Measurements from ENCODE around the gene FBL. TPM values are rescaled to one million over a fixed set of nuclear protein-coding genes. Genes with fewer than 3 reads are reported as not detected.
A peak's percentile ranks its signal among the peaks of the same experiment; 100 is the strongest.

Gene FBL
- total RNA-seq, 1 experiment from 2014 or later = 376 TPM

DNA sequence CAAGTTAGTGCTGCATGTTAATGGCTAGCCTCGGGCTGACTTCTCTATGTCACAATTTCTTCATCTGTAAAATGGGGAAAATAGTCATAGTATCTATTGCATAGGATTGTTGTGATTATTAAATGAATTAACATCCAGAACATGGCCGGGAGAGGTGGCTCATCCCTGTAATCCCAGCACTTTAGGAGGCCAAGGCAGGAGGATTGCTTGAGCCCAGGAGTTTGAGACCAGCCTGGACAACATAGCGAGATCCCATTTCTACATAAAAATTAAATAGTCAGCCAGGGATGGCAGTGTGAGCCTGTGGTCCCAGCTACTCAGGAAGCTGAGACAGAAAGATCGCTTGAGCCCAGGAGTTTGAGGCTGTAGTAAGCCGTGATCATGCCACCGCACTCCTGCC, 21.8 kb upstream of the FBL start:
- DNase-seq = no peak
- no peaks in the 10 kb centered on the region for H3K27me3 ChIP-seq (ENCODE audit: control insufficient read depth, insufficient read depth, low read length)

DNA sequence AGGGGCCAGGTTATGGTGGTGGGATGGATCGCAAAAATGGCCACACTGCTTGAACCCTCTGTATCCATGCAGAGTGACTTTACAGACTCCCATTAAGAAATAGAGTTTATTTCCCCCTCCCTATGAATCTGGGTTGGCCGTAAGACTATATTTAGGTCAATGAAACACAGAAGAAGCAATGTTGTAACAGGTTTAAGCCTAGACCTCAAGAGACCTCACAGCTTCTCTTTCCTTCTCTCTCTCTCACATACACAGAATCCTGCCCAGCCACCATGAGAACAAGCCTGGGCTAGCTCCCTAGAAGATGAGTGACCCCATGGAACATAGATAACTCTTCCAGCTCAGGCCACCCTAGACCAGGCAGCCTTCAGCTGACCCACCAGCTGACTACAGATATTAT, 21.0 kb upstream of the FBL start:
- DNase-seq = no peak
- no peaks in the 10 kb centered on the region for H3K36me3 ChIP-seq (replicated peaks; ENCODE audit: control insufficient read depth, insufficient read depth, low read length)
- no peaks in the 10 kb centered on the region for H3K27me3 ChIP-seq (ENCODE audit: control insufficient read depth, insufficient read depth, low read length)
- no peak overlapping the region for H3K4me3 ChIP-seq (ENCODE audit: insufficient read depth, low read depth, low read length)

More for the DNA sequence above, 21.8 kb upstream of the FBL start:
- no peak overlapping the region for H3K4me3 ChIP-seq (ENCODE audit: insufficient read depth, low read depth, low read length)
- H3K36me3 ChIP-seq (replicated peaks; ENCODE audit: control insufficient read depth, insufficient read depth, low read length) = no peaks in the 10 kb centered on the region

DNA sequence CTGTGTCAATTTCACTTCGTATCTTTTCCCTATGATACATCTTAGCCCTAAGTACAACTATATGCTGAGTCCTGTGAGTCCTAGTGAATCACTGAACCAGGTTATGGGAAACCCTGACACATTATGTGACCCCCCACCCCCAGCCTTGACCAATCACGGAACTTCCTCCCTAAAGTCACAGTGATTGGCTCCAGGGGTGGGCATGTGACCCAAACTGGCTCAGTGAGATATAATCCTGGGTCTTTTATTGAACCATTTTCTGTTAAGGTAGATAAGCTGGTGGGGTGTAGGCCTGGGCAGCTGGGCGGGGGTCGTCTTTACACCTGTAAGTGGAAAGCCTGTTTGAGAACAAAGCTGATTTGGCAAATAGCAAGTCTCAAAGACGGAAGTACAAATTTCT, 19.8 kb upstream of the FBL start:
- H3K27me3 ChIP-seq (ENCODE audit: control insufficient read depth, insufficient read depth, low read length) = no peaks in the 10 kb centered on the region
- H3K4me3 ChIP-seq (ENCODE audit: insufficient read depth, low read depth, low read length) = no peak overlapping the region
- no peaks in the 10 kb centered on the region for H3K36me3 ChIP-seq (replicated peaks; ENCODE audit: control insufficient read depth, insufficient read depth, low read length)
- DNase-seq = no peak

DNA sequence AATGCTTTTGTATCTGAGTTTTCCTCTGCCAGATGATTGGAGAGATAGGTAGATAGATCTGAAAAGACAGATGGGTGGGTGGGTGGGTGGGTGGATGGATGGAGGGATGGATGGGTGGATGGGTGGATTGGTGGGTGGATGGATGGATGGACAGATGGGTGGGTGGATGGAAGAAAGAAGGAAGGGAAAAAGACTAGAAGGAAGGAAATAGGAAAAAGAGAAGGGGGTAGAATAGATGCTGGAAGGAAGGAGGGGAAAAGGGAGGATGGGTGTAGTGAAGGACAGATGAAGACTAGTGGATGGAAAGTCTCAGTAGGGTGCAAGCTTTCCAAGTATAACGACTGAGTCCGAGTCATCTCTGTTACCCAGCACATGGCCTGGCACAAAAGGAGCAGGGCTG, 19.0 kb upstream of the FBL start:
- no peaks in the 10 kb centered on the region for H3K27me3 ChIP-seq (ENCODE audit: control insufficient read depth, insufficient read depth, low read length)
- no peak overlapping the region for H3K4me3 ChIP-seq (ENCODE audit: insufficient read depth, low read depth, low read length)
- no peaks in the 10 kb centered on the region for H3K36me3 ChIP-seq (replicated peaks; ENCODE audit: control insufficient read depth, insufficient read depth, low read length)
- no peak for DNase-seq

DNA sequence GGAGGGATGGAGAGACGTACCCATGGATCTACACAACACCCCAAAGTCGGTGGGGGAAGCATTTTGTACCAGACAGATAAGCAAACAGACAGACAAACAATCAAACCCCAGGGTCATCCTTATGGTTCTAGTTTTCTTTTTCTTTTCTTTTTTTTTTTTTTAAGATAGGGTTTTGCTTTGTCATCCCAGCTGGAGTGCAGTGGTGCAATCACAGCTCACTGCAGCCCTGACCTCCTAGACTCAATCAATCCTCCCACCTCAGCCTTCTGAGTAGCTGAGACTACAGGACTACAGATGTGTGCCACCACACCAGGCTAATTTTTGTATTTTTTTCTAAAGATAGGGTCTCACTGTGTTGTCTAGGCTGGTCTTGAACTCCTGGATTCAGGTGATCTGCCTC, 17.9 kb upstream of the FBL start:
- no peak overlapping the region for H3K4me3 ChIP-seq (ENCODE audit: insufficient read depth, low read depth, low read length)
- no peaks in the 10 kb centered on the region for H3K36me3 ChIP-seq (replicated peaks; ENCODE audit: control insufficient read depth, insufficient read depth, low read length)
- no peaks in the 10 kb centered on the region for H3K27me3 ChIP-seq (ENCODE audit: control insufficient read depth, insufficient read depth, low read length)
- DNase-seq = no peak

DNA sequence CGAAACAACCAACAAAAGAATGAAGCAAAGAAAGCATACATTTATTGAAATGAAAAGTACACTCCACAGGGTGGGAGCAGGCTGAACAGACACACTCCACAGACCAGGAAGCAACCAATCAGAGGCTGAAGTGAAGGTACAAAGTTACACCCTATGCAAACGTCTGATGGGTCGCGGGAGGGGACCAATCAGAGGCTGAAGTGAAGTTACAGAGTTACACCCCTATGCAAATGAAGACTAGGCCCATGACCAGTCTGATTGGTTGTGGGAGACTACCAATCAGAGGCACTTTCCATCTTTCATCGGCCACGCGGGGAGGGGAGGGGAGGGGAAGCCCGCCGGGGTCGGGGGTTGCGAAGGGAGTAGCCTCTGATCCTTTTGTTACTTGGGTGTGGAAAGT, 12.4 kb upstream of the FBL start:
- no peaks in the 10 kb centered on the region for H3K27me3 ChIP-seq (ENCODE audit: control insufficient read depth, insufficient read depth, low read length)
- H3K4me3 ChIP-seq (ENCODE audit: insufficient read depth, low read depth, low read length) = no peak overlapping the region
- peak; percentile 72 for DNase-seq
- no peaks in the 10 kb centered on the region for H3K36me3 ChIP-seq (replicated peaks; ENCODE audit: control insufficient read depth, insufficient read depth, low read length)

DNA sequence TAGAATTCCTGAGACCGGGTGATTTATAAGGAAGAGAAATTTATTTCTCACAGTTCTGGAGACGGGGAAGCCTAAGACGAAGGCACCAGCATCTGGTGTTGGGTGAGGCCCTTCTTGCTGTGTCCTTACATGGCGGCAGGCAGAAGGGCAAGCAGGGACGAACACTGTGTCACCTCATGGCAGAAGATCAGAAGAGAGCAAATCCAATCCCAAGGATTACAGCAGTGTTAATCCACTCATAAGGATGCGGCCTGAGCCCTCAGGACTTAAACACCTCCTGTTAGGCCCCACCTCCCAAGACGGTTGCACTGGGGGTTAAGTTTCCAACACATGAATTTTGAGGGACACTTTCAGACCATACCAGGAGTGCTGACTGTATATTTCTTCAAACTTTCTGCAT, 6.7 kb upstream of the FBL start:
- no peak overlapping the region for H3K4me3 ChIP-seq (ENCODE audit: insufficient read depth, low read depth, low read length)
- DNase-seq = no peak

DNA sequence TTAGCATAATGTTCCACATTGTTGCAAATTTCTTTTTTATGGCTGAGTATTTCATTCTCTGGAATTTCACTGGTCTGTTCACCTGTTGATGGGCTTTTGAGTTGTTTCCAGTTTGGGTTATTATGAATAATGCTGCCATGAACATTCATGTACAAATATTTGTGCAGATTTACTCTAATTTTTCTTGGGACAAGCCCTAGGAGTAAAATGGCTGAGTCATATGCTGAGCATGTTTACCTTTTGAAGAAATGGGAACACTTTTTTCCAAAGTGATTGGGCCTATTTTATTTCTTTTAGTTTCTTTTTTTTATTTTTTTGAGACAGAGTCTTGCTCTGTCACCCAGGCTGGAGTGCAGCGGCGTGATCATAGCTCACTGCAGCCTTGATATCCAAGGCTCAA, 4.7 kb upstream of the FBL start:
- no peaks in the 10 kb centered on the region for H3K27me3 ChIP-seq (ENCODE audit: control insufficient read depth, insufficient read depth, low read length)
- no peak for DNase-seq
- H3K4me3 ChIP-seq (ENCODE audit: insufficient read depth, low read depth, low read length) = no peak overlapping the region

More for the DNA sequence above, 6.7 kb upstream of the FBL start:
- Histone ChIP-seq H3K27me3 (ENCODE audit: control insufficient read depth, insufficient read depth, low read length) (no peaks in the 10 kb centered on the region), H3K36me3 (replicated peaks; ENCODE audit: control insufficient read depth, insufficient read depth, low read length) (no peaks in the 10 kb centered on the region)

DNA sequence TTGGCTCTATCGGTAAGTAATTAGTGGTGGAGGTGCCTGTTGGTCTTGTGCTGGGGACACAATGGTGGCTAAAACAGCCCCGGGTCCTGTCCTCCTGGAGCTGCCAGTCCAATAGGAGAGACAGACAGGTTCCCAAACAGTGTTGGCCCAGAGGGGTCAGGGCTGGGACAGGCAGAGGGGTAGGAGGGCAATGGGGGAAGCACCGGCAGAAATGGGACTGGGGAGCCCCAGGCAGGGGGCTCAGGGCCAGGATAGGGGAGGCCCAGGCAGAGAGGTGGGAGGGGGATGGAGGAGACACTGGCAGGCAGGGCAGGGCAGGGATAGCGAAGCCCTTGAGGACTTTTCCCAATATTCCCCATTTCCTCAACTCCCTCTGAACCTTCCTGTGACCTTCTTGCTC, 2.2 kb upstream of the FBL start:
- no peaks in the 10 kb centered on the region for H3K27me3 ChIP-seq (ENCODE audit: control insufficient read depth, insufficient read depth, low read length)
- no peaks in the 10 kb centered on the region for H3K36me3 ChIP-seq (replicated peaks; ENCODE audit: control insufficient read depth, insufficient read depth, low read length)
- DNase-seq = no peak
- H3K4me3 ChIP-seq (ENCODE audit: insufficient read depth, low read depth, low read length) = no peak overlapping the region

More for the DNA sequence above, 4.7 kb upstream of the FBL start:
- no peaks in the 10 kb centered on the region for H3K36me3 ChIP-seq (replicated peaks; ENCODE audit: control insufficient read depth, insufficient read depth, low read length)

DNA sequence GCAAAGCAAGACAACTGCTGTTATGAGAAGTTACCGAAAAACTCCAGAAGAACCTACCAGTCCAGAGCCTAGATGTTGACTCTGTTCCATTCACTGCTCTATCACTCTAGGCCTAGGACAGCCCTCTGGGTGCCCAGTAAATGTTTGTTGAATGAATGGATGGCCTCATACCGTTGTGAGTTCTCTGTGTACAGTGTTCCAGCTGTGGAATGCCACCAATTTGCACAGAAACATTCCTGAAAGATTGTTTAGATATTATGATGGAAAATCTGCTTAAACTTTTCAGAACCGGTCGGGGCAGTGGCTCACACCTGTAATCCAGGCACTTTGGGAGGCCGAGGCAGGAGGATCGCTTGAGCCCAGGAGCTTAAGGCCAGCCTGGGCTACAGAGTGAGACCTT, 1.3 kb upstream of the FBL start:
- DNase-seq = no peak
- H3K27me3 ChIP-seq (ENCODE audit: control insufficient read depth, insufficient read depth, low read length) = no peaks in the 10 kb centered on the region
- H3K4me3 ChIP-seq (ENCODE audit: insufficient read depth, low read depth, low read length) = no peak overlapping the region
- H3K36me3 ChIP-seq (replicated peaks; ENCODE audit: control insufficient read depth, insufficient read depth, low read length) = no peaks in the 10 kb centered on the region

DNA sequence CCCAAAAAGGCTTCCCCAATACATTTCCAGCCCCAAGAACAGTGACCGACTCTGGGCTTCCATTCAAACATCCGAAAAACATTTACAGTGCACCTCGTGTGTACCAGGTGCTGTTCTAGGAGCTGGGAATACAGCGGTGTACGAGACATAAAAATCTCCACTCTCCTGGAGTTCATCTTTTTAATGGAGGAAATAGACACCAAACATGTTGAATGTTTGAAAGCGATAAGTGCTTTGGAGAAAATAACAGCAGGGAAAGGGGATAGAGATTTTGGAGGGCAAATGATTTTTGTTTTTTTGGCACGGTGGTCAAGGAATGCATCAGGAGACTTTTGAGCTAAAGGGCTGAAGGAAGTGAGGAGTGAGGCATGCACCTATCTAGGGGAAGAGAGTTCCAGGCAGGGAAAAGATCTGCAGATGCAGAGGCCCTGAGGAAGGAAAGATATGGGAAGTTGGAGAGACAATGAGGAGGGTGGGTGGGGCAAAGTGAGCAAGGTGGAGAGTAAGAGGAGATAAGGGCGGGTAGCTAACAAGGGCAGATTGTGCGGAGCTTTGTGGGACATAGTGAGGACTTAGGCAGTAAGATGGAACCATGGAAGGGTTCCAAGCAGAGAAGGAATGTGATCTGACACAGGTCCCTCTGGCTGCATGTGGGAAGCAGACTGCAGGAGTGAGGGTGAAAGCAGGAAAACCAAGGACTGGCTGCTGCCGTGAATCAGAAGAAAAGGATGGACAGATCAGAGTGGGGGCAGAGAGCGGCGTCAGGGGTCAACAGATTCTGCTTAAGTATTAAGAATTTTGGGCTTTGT, 703 bp upstream of the FBL start:
- no peaks in the 10 kb centered on the region for H3K27me3 ChIP-seq (ENCODE audit: control insufficient read depth, insufficient read depth, low read length)
- H3K4me3 ChIP-seq (ENCODE audit: insufficient read depth, low read depth, low read length) = peak overlapping the region; percentile 96
- DNase-seq = peak; percentile 59
- no peaks in the 10 kb centered on the region for H3K36me3 ChIP-seq (replicated peaks; ENCODE audit: control insufficient read depth, insufficient read depth, low read length)

DNA sequence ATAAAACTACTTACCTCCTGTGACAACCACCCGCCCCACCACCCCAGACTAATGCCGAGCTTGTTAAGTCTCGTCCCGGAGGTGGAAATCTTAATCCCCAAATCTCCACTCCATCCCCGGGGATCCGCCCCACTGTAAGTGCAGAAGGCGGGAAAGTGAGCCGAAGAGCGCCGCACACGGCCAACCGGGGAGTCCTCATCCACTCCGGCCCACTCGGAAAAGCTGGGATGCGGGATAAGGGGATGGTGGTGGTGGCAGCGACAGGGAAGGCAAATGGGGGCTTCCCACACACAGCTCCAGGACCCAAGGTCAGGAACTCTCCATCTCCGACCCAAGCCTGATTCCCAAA, 621 bp downstream of the FBL start:
- no peak for DNase-seq
- peak overlapping the region; percentile 96 for H3K4me3 ChIP-seq (ENCODE audit: insufficient read depth, low read depth, low read length)
- H3K36me3 ChIP-seq (replicated peaks; ENCODE audit: control insufficient read depth, insufficient read depth, low read length) = peaks cover 2% of the 10 kb centered on the region
- no peaks in the 10 kb centered on the region for H3K27me3 ChIP-seq (ENCODE audit: control insufficient read depth, insufficient read depth, low read length)

DNA sequence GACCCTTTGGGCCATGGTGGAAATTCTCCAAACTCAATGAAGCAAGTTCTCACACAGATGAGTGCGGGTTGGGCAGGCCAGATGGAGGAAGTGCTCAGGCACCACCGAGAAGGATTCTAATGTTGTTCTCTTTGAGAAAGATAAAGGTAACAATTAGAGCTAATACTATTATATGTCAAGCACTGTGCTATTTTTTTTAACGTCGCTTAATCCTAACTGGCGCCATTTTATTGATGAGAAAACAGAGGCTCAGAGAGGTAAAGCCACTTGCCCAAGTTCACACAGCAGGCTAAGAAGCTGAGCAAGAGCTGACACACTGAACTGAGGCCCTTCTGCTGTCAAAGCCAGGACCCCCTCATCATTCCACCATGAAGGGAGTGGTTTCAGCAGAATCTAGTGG, 1.0 kb downstream of the FBL start:
- no peak for DNase-seq
- Histone ChIP-seq H3K36me3 (replicated peaks; ENCODE audit: control insufficient read depth, insufficient read depth, low read length) (peaks cover 2% of the 10 kb centered on the region), H3K27me3 (ENCODE audit: control insufficient read depth, insufficient read depth, low read length) (no peaks in the 10 kb centered on the region), H3K4me3 (ENCODE audit: insufficient read depth, low read depth, low read length) (peak overlapping the region; percentile 96)

DNA sequence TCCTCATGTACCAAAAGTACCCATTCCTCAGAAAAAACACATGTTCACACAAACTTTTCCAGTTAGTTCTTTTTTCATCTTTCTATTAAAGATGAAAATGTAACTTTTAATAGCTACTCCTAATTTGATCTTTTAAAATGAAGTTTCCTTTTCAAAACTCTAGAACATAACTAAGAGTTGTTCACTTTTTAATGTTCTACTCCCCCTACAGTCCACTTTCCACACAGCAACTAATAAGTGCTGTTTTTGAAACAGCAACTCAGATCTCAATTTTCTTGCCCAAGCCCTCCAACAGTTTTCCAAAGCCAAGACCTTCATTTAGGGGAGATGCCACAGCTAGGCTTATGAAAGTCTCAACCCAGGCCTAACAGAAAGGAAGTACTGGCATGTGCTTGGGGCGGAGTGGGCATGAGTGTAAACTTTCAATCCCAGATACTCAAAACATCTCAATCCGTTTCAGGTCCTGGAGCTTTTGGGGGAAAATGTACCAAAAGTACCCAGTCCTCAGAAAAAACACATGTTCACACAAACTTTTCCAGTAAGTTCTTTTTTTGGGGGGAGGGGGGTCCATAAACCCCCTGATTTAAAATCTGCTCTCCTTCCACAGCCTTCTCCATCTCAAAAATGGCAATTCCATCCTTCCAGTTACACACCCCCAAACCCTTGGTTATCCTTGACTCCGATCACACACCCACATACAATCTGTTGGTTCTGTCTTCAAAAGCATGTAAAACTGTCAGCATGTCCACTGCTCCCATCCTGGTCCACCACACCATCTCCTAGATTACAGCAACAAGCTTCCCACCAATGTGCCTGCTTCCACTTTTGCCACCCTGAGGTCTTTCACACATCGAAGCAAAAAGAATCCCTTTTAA, 2.0 kb downstream of the FBL start:
- no peak overlapping the region for H3K4me3 ChIP-seq (ENCODE audit: insufficient read depth, low read depth, low read length)
- peaks cover 11% of the 10 kb centered on the region for H3K36me3 ChIP-seq (replicated peaks; ENCODE audit: control insufficient read depth, insufficient read depth, low read length)
- H3K27me3 ChIP-seq (ENCODE audit: control insufficient read depth, insufficient read depth, low read length) = no peaks in the 10 kb centered on the region
- DNase-seq = peak; percentile 56
